Right atrium auricular region (tissue), 2 donors: ENCODE data around the gene PJA1. TPM values are rescaled to one million over a fixed set of nuclear protein-coding genes. Genes with fewer than 3 reads are reported as not detected.

Source experiments
- DNase-seq: peaks from one replicate; pipeline ENCODE4 v3.0.0-alpha.2; 2019; ENCODE audit warnings: low spot score
- H3K27ac ChIP-seq, 2 donors: fragments of 200-600 bp; sonication (generic); 1 replicate in 1 of 2; 2 replicates in 1 of 2; pipeline ENCODE4 v1.5.1; 2016 to 2019
- H3K27me3 ChIP-seq, 2 donors: fragments of 200-600 bp; sonication (generic); one replicate each; pipeline versions ENCODE4 v1.5.1 to v1.6.0; 2017 to 2019
- H3K36me3 ChIP-seq: fragments of 200-600 bp; sonication (generic); one replicate; pipeline ENCODE4 v1.5.1; 2016
- H3K4me1 ChIP-seq, 2 donors: fragments of 200-600 bp; sonication (generic); one replicate each; pipeline versions ENCODE4 v1.5.1 to v1.6.0; 2017 to 2019
- H3K4me3 ChIP-seq, 2 donors: fragments of 200-600 bp; sonication (generic); 1 replicate in 1 of 2; 2 replicates in 1 of 2; pipeline ENCODE4 v1.5.1; 2017 to 2019; ENCODE audit warnings: mild to moderate bottlenecking in 1 of 2, moderate library complexity in 1 of 2
- H3K9me3 ChIP-seq, 2 donors: fragments of 200-600 bp; sonication (generic); one replicate each; pipeline ENCODE4 v1.5.1; 2019
- CTCF ChIP-seq, 2 donors: fragments of 200-600 bp; sonication (generic); IDR thresholded peaks; one replicate each; pipeline ENCODE4 v1.5.1; 2019; ENCODE audit warnings: antibody characterized with exemption in 2 of 2
- total RNA-seq, 2 donors: library from RNA; depleted of rRNA; stranded (reverse); fragments of >200 nt; gene quantifications; one replicate each; pipeline ENCODE4 v1.1.0, GENCODE V29; 2016

The PJA1 gene
- total RNA-seq, 2 donors from 2014 or later: 11.7 to 18.8 TPM

GRCh38 chrX:69133921-69134542, 31.2 kb downstream of the PJA1 start:
- Histone ChIP-seq H3K4me1 (no peaks in the 10 kb centered on the region), H3K4me3 (no peak overlapping the region), H3K9me3 (no peaks in the 10 kb centered on the region), H3K27me3 (no peaks in the 10 kb centered on the region), H3K36me3 (no peaks in the 10 kb centered on the region), H3K27ac (no peak overlapping the region)
- peak in 1 of 2 donors; percentile 51 for TF ChIP-seq CTCF (IDR thresholded peaks at IDR 0.05)
- DNase-seq: no peak

GRCh38 chrX:69131886-69132285, 33.4 kb downstream of the PJA1 start:
- no peak overlapping the region for H3K27ac ChIP-seq
- DNase-seq: no peak
- H3K27me3 ChIP-seq: no peaks in the 10 kb centered on the region
- no peaks in the 10 kb centered on the region for H3K9me3 ChIP-seq
- no peak for TF ChIP-seq CTCF (IDR thresholded peaks at IDR 0.05)
- no peak overlapping the region for H3K4me3 ChIP-seq
- no peaks in the 10 kb centered on the region for H3K36me3 ChIP-seq
- peaks cover 0 to 8% of the 10 kb centered on the region in 2 donors for H3K4me1 ChIP-seq

GRCh38 chrX:69130439-69130838, 34.8 kb downstream of the PJA1 start:
- H3K27me3 ChIP-seq: no peaks in the 10 kb centered on the region
- no peak for TF ChIP-seq CTCF (IDR thresholded peaks at IDR 0.05)
- H3K4me1 ChIP-seq: peaks cover 0 to 8% of the 10 kb centered on the region in 2 donors
- no peak overlapping the region for H3K4me3 ChIP-seq
- no peak for DNase-seq
- no peak overlapping the region for H3K27ac ChIP-seq
- no peaks in the 10 kb centered on the region for H3K36me3 ChIP-seq
- no peaks in the 10 kb centered on the region for H3K9me3 ChIP-seq

DNA sequence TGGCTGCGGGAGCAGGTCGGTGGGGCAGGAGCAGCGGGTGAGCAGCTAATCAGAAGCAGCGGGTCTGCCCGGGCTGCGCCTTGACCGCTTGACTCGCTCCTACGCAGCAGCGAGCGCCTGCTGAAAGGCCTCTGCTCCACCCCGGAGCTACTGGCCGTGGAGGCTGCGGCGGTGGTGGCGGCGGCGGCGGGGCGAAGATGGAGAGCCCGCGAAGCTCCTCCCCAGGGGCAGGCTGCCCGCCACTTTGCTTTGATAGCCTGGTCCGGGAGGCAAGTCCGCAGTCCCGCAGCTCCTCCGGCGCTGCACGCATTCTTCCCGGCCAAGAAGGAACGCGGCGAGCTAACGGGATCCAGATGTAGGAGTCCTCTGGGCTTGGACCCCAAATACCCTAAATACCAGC, 36.7 kb downstream of the PJA1 start:
- DNase-seq: no peak
- Histone ChIP-seq H3K27ac (no peak overlapping the region), H3K27me3 (no peaks in the 10 kb centered on the region), H3K9me3 (no peaks in the 10 kb centered on the region), H3K4me3 (peak overlapping the region in 1 of 2 donors; percentile 31), H3K4me1 (peaks cover 0 to 8% of the 10 kb centered on the region in 2 donors), H3K36me3 (no peaks in the 10 kb centered on the region)
- TF ChIP-seq CTCF (IDR thresholded peaks at IDR 0.05): no peak

DNA sequence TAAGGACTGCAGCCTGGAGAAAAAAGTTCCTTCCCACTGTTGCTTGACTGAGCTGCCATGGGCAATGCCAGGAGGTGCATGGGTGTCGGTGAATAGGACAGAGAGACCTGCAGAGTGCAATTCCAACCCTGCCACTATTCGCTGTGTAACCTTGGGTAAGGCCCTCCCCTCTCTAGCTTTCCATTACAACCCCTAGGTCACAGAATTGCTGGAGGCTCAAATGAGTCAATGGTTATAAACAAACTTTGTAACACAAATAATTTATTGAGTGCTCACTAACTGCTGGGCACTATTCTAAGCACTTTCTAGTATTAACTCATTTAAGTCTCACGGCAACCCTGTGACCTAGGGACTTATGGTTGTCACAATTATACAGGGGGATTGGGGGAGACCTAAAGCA, 37.8 kb downstream of the PJA1 start:
- Histone ChIP-seq H3K4me3 (no peak overlapping the region), H3K9me3 (no peaks in the 10 kb centered on the region), H3K27me3 (no peaks in the 10 kb centered on the region), H3K4me1 (peaks cover 0 to 8% of the 10 kb centered on the region in 2 donors), H3K27ac (no peak overlapping the region), H3K36me3 (no peaks in the 10 kb centered on the region)
- DNase-seq: no peak
- TF ChIP-seq CTCF (IDR thresholded peaks at IDR 0.05): no peak

- Histone ChIP-seq H3K4me1 (peaks cover 0 to 8% of the 10 kb centered on the region in 2 donors), H3K27ac (no peak overlapping the region), H3K27me3 (no peaks in the 10 kb centered on the region), H3K9me3 (no peaks in the 10 kb centered on the region), H3K4me3 (no peak overlapping the region), H3K36me3 (no peaks in the 10 kb centered on the region)
- TF ChIP-seq CTCF (IDR thresholded peaks at IDR 0.05): no peak
- no peak for DNase-seq
Measured at GRCh38 chrX:69126642-69127041, 38.6 kb downstream of the PJA1 start.
